Measurements from ENCODE around the gene STK10. TPM values are rescaled to one million over a fixed set of nuclear protein-coding genes. Genes with fewer than 3 reads are reported as not detected.

Gene STK10
- 4.3 and 5.3 TPM in 2 replicates for polyA plus RNA-seq (2011; rRNA removed)
- polyA plus RNA-seq (2012; cell fraction: cytosol; rRNA removed) = 5.9 and 7.5 TPM in 2 replicates
- 26.5 and 27.8 TPM in 2 replicates for polyA plus RNA-seq (2012; cell fraction: nucleus; rRNA removed)
- polyA plus RNA-seq (2017; fragmentation: RNase III; extraction: RNeasy Plus Mini Kit Qiagen cat#74134 plus additional on column Dnase treatment) = 12.0 to 13.4 TPM (median 13.1 TPM) in 3 replicates
- 13.2 and 13.9 TPM in 2 replicates for polyA minus RNA-seq (2011; rRNA and poly(A)+ RNA removed)

- peak within 1 kb of the TSS; percentile 94 for H3K4me3 ChIP-seq
- DNase-seq (ENCODE audit: low read depth in 1 of 2, low spot score in 1 of 2) (peak; percentile 87 to 97), ATAC-seq (peak; percentile 86 to 90), FAIRE-seq (no peak)
- 0% methylated on average over 20 of the region's 102 CpGs for WGBS (ENCODE audit: missing lambda C conversion rate)
- peak within 1 kb of the TSS; percentile 77 to 88 for H3K27ac ChIP-seq
- peak within 1 kb of the TSS; percentile 95 for H3K4me2 ChIP-seq
- H3K9me3 ChIP-seq = no peaks in the 10 kb centered on the region
- ChIA-PET CTCF (interaction anchor here (0.6 to 8.0 kb wide), 61 partner anchors 9 to 965 kb away, joined by 3 to 93 read pairs (median 5); partner anchors contain the start of genes FBXW11, FGF18 and UBTD2), POLR2A (interaction anchor here (0.6 to 2.1 kb wide), 5 partner anchors 29 to 181 kb away, joined by 3 to 10 read pairs (median 4); partner anchors contain the start of genes FBXW11 and UBTD2)
- H3K4me1 ChIP-seq = peaks cover 8% of the 10 kb centered on the region
- TF ChIP-seq RAD21 (conservative IDR thresholded peaks at IDR 0.05 in 1 of 2, IDR thresholded peaks at IDR 0.05 in 1 of 2) (peak; percentile 85 to 93), TP53 (CRISPR knock-in tag; IDR thresholded peaks at IDR 0.05) (no peak), KDM1A (IDR thresholded peaks at IDR 0.05; ENCODE audit: low read depth) (peak; percentile 18; the same call in 1 of the 2 replicates), EP300 (IDR thresholded peaks at IDR 0.05) (no peak), CHD4 (IDR thresholded peaks at IDR 0.05; ENCODE audit: borderline replicate concordance) (peak; percentile 77; the same call in 1 of the 2 replicates), PHF8 (IDR thresholded peaks at IDR 0.05; ENCODE audit: borderline replicate concordance, low read depth) (0 out of 2 replicates have a peak, but pooled peaks have one; percentile 20), ZFP36 (IDR thresholded peaks at IDR 0.05; ENCODE audit: borderline replicate concordance, partially characterized antibody) (no peak), NR3C1 (IDR thresholded peaks at IDR 0.05) (no peak), TFCP2L1 (CRISPR knock-in tag; IDR thresholded peaks at IDR 0.05) (no peak), CBX2 (IDR thresholded peaks at IDR 0.05; ENCODE audit: borderline replicate concordance, low read depth) (no peak), RCOR1 (IDR thresholded peaks at IDR 0.05; ENCODE audit: low read depth, low read length) (no peak), REST (IDR thresholded peaks at IDR 0.05) (no peak), HOXA7 (CRISPR knock-in tag; IDR thresholded peaks at IDR 0.05) (no peak), FOSL2 (IDR thresholded peaks at IDR 0.05) (no peak), FOSL2 (CRISPR knock-in tag; IDR thresholded peaks at IDR 0.05) (no peak; the same call in 1 of the 2 replicates), HOXB13 (CRISPR knock-in tag; IDR thresholded peaks at IDR 0.05; ENCODE audit: low read depth) (no peak), JUN (IDR thresholded peaks at IDR 0.05) (peak in 1 of 2 experiments; percentile 12; a peak in 1 of 5 replicates), ESRRA (IDR thresholded peaks at IDR 0.05; ENCODE audit: borderline replicate concordance, low read length) (no peak), HDAC2 (IDR thresholded peaks at IDR 0.05) (no peak; the same call in 1 of the 2 replicates), JUNB (IDR thresholded peaks at IDR 0.05) (no peak), EHF (CRISPR knock-in tag; IDR thresholded peaks at IDR 0.05) (no peak), CTCF (IDR thresholded peaks at IDR 0.05) (peak; percentile 92), POLR2AphosphoS2 (conservative IDR thresholded peaks at IDR 0.05; ENCODE audit: low read length) (no peak), KDM5A (IDR thresholded peaks at IDR 0.05) (no peak; the same call in 1 of the 2 replicates), RNF2 (IDR thresholded peaks at IDR 0.05; ENCODE audit: borderline replicate concordance, low read depth) (no peak), ZNF302 (CRISPR knock-in tag; IDR thresholded peaks at IDR 0.05) (no peak), SMC3 (IDR thresholded peaks at IDR 0.05) (peak; percentile 88)
- TF ChIP-seq, protein P1, sequence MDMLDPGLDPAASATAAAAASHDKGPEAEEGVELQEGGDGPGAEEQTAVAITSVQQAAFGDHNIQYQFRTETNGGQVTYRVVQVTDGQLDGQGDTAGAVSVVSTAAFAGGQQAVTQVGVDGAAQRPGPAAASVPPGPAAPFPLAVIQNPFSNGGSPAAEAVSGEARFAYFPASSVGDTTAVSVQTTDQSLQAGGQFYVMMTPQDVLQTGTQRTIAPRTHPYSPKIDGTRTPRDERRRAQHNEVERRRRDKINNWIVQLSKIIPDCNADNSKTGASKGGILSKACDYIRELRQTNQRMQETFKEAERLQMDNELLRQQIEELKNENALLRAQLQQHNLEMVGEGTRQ (IDR thresholded peaks at IDR 0.05) = no peak
- TF ChIP-seq, protein P2, sequence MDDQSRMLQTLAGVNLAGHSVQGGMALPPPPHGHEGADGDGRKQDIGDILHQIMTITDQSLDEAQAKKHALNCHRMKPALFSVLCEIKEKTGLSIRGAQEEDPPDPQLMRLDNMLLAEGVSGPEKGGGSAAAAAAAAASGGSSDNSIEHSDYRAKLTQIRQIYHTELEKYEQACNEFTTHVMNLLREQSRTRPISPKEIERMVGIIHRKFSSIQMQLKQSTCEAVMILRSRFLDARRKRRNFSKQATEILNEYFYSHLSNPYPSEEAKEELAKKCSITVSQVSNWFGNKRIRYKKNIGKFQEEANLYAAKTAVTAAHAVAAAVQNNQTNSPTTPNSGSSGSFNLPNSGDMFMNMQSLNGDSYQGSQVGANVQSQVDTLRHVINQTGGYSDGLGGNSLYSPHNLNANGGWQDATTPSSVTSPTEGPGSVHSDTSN (IDR thresholded peaks at IDR 0.05) = no peak; the same call in 1 of the 2 replicates
- TF ChIP-seq, protein P3, sequence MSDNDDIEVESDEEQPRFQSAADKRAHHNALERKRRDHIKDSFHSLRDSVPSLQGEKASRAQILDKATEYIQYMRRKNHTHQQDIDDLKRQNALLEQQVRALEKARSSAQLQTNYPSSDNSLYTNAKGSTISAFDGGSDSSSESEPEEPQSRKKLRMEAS (IDR thresholded peaks at IDR 0.05) = peak; percentile 71
- TF ChIP-seq, protein P4, sequence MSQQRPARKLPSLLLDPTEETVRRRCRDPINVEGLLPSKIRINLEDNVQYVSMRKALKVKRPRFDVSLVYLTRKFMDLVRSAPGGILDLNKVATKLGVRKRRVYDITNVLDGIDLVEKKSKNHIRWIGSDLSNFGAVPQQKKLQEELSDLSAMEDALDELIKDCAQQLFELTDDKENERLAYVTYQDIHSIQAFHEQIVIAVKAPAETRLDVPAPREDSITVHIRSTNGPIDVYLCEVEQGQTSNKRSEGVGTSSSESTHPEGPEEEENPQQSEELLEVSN (IDR thresholded peaks at IDR 0.05; ENCODE audit: borderline replicate concordance, low read depth) = peak; percentile 66; the same call in 1 of the 2 replicates
Measured at GRCh38 chr5:172188033-172188892, at the start of gene STK10. STK10 (minus strand) TSS chr5:172188224; CDS start chr5:172188042, 182 bp downstream.
